IPS DF 19.7 (cell line): ENCODE data around the gene CCDC88C.
A peak's percentile ranks its signal among the peaks of the same experiment; 100 is the strongest.
"Not testable (repeated sequence)": the region's sequence is repeated elsewhere in the genome, so short reads cannot be mapped to it uniquely, and the experiment has no call there.

Experiments used
- DNase-seq: peaks from one replicate; pipeline ENCODE4 v3.0.0-alpha.2; 2013; ENCODE audit warnings: low read depth, low spot score

The CCDC88C gene

GRCh38 chr14:91246051-91246852 is 171.4 kb downstream of the CCDC88C start:
- no peak for DNase-seq

- not testable (repeated sequence) for DNase-seq
Observed at GRCh38 chr14:91245616-91246015, 172.0 kb downstream of the CCDC88C start.

GRCh38 chr14:91245029-91245428 is 172.6 kb downstream of the CCDC88C start:
- no peak for DNase-seq

- no peak for DNase-seq
Observed at GRCh38 chr14:91244501-91244901, 173.1 kb downstream of the CCDC88C start, which contains the start of gene GPR68. TSS of gene GPR68 (minus strand) at chr14:91244704. CDS start at chr14:91235050, 9,654 bp downstream.

GRCh38 chr14:91243074-91243471 is 174.5 kb downstream of the CCDC88C start:
- no peak for DNase-seq

- no peak for DNase-seq
Observed at GRCh38 chr14:91242635-91243034, 175.0 kb downstream of the CCDC88C start.

- no peak for DNase-seq
Observed at GRCh38 chr14:91241863-91242262, 175.8 kb downstream of the CCDC88C start.

GRCh38 chr14:91238661-91239060 is 179.0 kb downstream of the CCDC88C start:
- DNase-seq: no peak

- no peak for DNase-seq
Observed at GRCh38 chr14:91238085-91238484, 179.5 kb downstream of the CCDC88C start.

- no peak for DNase-seq
Observed at GRCh38 chr14:91237219-91237618, 180.4 kb downstream of the CCDC88C start.

GRCh38 chr14:91235841-91236240 is 181.8 kb downstream of the CCDC88C start:
- DNase-seq: no peak

- DNase-seq: no peak
Observed at GRCh38 chr14:91234791-91235114, 182.9 kb downstream of the CCDC88C start.

- DNase-seq: no peak
Observed at GRCh38 chr14:91233936-91234790, 183.5 kb downstream of the CCDC88C start.

GRCh38 chr14:91232603-91233002 is 185.0 kb downstream of the CCDC88C start:
- DNase-seq: no peak

- no peak for DNase-seq
Observed at GRCh38 chr14:91232052-91232451, 185.6 kb downstream of the CCDC88C start.

- DNase-seq: no peak
Observed at GRCh38 chr14:91231446-91231845, 186.2 kb downstream of the CCDC88C start.

- DNase-seq: no peak
Observed at GRCh38 chr14:91230397-91231035, 187.1 kb downstream of the CCDC88C start.

- no peak for DNase-seq
Observed at GRCh38 chr14:91229743-91230200, 187.8 kb downstream of the CCDC88C start.

GRCh38 chr14:91229005-91229382 is 188.6 kb downstream of the CCDC88C start:
- DNase-seq: no peak

GRCh38 chr14:91228112-91229004 is 189.3 kb downstream of the CCDC88C start:
- DNase-seq: peak; percentile 40

- no peak for DNase-seq
Observed at GRCh38 chr14:91227183-91227628, 190.4 kb downstream of the CCDC88C start.
